MCF 10A (cell line): ENCODE measurements around the gene RPL23. TPM values are rescaled to one million over a fixed set of nuclear protein-coding genes. Genes with fewer than 3 reads are reported as not detected.

Source experiments
- BruUV-seq: library from RNA; stranded (reverse); fragments of 400-500 nt; replicated peaks from 2 replicates; lab custom pipeline; 2021; lab: Mats Ljungman, UMichigan
- CTCF ChIA-PET: fragments of 300-600 bp; sonication (Branson Sonifier 250); formaldehyde crosslinking; extraction: SDS; loops from one replicate; lab custom pipeline; 2021; ENCODE audit warnings: antibody characterized with exemption, inconsistent platforms; lab: Yijun Ruan, JAX
- POLR2A ChIA-PET: fragments of 300-600, 350-650 bp; sonication (Branson Sonifier 250); formaldehyde crosslinking; extraction: SDS; loops from one replicate; lab custom pipeline; 2020; ENCODE audit warnings: antibody characterized with exemption, inconsistent platforms; lab: Yijun Ruan, JAX
- DNase-seq: peaks from one replicate; pipeline ENCODE4 v3.0.0-alpha.2; 2018; ENCODE audit not compliant: unreplicated experiment
- H3K27ac Mint-ChIP-seq: one replicate; pipeline ENCODE4 v1.8.0; 2022; ENCODE audit warnings: mild to moderate bottlenecking, low read depth, mixed read lengths; ENCODE audit not compliant: unreplicated experiment
- H3K27me3 Mint-ChIP-seq: one replicate; pipeline ENCODE4 v1.8.0; 2022; ENCODE audit warnings: mixed read lengths; ENCODE audit not compliant: insufficient read depth, unreplicated experiment
- H3K36me3 Mint-ChIP-seq: one replicate; pipeline ENCODE4 v1.8.0; 2022; ENCODE audit warnings: mild to moderate bottlenecking, moderate library complexity, mixed read lengths; ENCODE audit not compliant: insufficient read depth, unreplicated experiment
- H3K4me1 Mint-ChIP-seq: one replicate; pipeline ENCODE4 v1.8.0; 2022; ENCODE audit warnings: mixed read lengths; ENCODE audit not compliant: insufficient read depth, unreplicated experiment
- H3K4me3 Mint-ChIP-seq: one replicate; pipeline ENCODE4 v1.8.0; 2022; ENCODE audit warnings: mild to moderate bottlenecking, moderate library complexity, mixed read lengths; ENCODE audit not compliant: unreplicated experiment
- H3K9me3 Mint-ChIP-seq: one replicate; pipeline ENCODE4 v1.8.0; 2022; ENCODE audit warnings: mixed read lengths; ENCODE audit not compliant: unreplicated experiment
- CTCF ChIP-seq: fragments of 200-600 bp; IDR thresholded peaks from one replicate; pipeline ENCODE4 v1.8.0; 2022; ENCODE audit warnings: antibody characterized with exemption, mild to moderate bottlenecking; ENCODE audit not compliant: unreplicated experiment
- intact Hi-C: fragments of 100-400 bp; cut with micrococcal nuclease; formaldehyde crosslinking; loops from 2 replicates; pipeline ENCODE4 v1.14.1; 2022
- total RNA-seq: library from RNA; stranded (reverse); gene quantifications from 2 replicates; pipeline ENCODE4 v1.2.3, GENCODE V29; 2022

Gene RPL23
- total RNA-seq, 1 experiment from 2014 or later = 1,891 TPM

- no peak for TF ChIP-seq CTCF
- Mint-ChIP-seq H3K9me3 (no peaks in the 10 kb centered on the region), H3K27me3 (no peaks in the 10 kb centered on the region), H3K36me3 (peaks cover 55% of the 10 kb centered on the region), H3K4me1 (no peaks in the 10 kb centered on the region), H3K4me3 (no peak overlapping the region), H3K27ac (peak overlapping the region; percentile 77)
- BruUV-seq = no TSS peak
- intact Hi-C loops = no loop called here
- ChIA-PET POLR2A (no interaction called here), CTCF (no interaction called here)
- DNase-seq = no peak
These were observed 36.4 kb upstream of the RPL23 start for GRCh38 chr17:38889745-38890409.

GRCh38 chr17:38888842-38889241 is 35.3 kb upstream of the RPL23 start:
- peaks cover 48% of the 10 kb centered on the region for H3K36me3 Mint-ChIP-seq
- intact Hi-C loops = no loop called here
- H3K4me1 Mint-ChIP-seq = peaks cover 3% of the 10 kb centered on the region
- no peak for DNase-seq
- H3K27ac Mint-ChIP-seq = no peak overlapping the region
- no peaks in the 10 kb centered on the region for H3K9me3 Mint-ChIP-seq
- CTCF ChIA-PET = no interaction called here
- no peaks in the 10 kb centered on the region for H3K27me3 Mint-ChIP-seq
- no peak overlapping the region for H3K4me3 Mint-ChIP-seq
- TF ChIP-seq CTCF = no peak
- no TSS peak for BruUV-seq
- POLR2A ChIA-PET = no interaction called here

- Mint-ChIP-seq H3K36me3 (peaks cover 43% of the 10 kb centered on the region), H3K4me3 (no peak overlapping the region), H3K27ac (no peak overlapping the region), H3K27me3 (no peaks in the 10 kb centered on the region), H3K4me1 (peaks cover 12% of the 10 kb centered on the region), H3K9me3 (no peaks in the 10 kb centered on the region)
- no peak for DNase-seq
- intact Hi-C loops = no loop called here
- no TSS peak for BruUV-seq
- ChIA-PET CTCF (no interaction called here), POLR2A (no interaction called here)
- no peak for TF ChIP-seq CTCF
These were observed 33.1 kb upstream of the RPL23 start for GRCh38 chr17:38886643-38887010.

GRCh38 chr17:38885728-38886642 is 32.5 kb upstream of the RPL23 start:
- POLR2A ChIA-PET = interaction anchor here (1.0 to 1.1 kb wide), 2 partner anchors 15 to 16 kb away, joined by 3 to 4 read pairs; partner anchors contain the start of gene LASP1
- Mint-ChIP-seq H3K27me3 (no peaks in the 10 kb centered on the region), H3K36me3 (peaks cover 45% of the 10 kb centered on the region), H3K4me1 (peaks cover 17% of the 10 kb centered on the region), H3K4me3 (no peak overlapping the region), H3K9me3 (no peaks in the 10 kb centered on the region), H3K27ac (no peak overlapping the region)
- DNase-seq = no peak
- CTCF ChIA-PET = interaction anchor here (0.6 to 0.7 kb wide), 2 partner anchors 16 to 67 kb away, joined by 3 read pairs; no protein-coding TSS in a partner anchor
- no TSS peak for BruUV-seq
- TF ChIP-seq CTCF = no peak
- intact Hi-C loops = no loop called here
